ENCODE results near the gene TSSK6.

The TSSK6 gene

GRCh38 chr19:19464339-19465098 is 50.8 kb downstream of the TSSK6 start:
- DNase-seq (ENCODE audit: low spot score), result peak; percentile 72

Measured in AG08396 (cell line).